ENCODE results near the gene CST2.

GRCh38 chr20:23823111-23823510 is 3.4 kb downstream of the CST2 start:
- TF ChIP-seq CTCF (IDR thresholded peaks at IDR 0.05) (no peak), EZH2phosphoT487 (IDR thresholded peaks at IDR 0.05) (no peak)

Measured in neural progenitor cell (in vitro differentiated cells).